HepG2 (cell line): ENCODE data around the gene TMCC1. TPM values are rescaled to one million over a fixed set of nuclear protein-coding genes. Genes with fewer than 3 reads are reported as not detected.

Experiments
- ATAC-seq: fragments of 200-7000 bp; cut with Tn5 transposase; 3 replicates; pipeline ENCODE4 v1.9.1; 2020; ENCODE audit warnings: mild to moderate bottlenecking, moderate library complexity
- BruUV-seq: library from RNA; stranded (reverse); fragments of 400-500 nt; replicated peaks from 2 replicates; lab custom pipeline; 2021; lab: Mats Ljungman, UMichigan
- CTCF ChIA-PET: fragments of 300-600 bp; formaldehyde crosslinking; extraction: SDS; loops from one replicate; lab custom pipeline; 2021; ENCODE audit warnings: low total read pairs, inconsistent platforms, low intra/inter-chr PET ratio; lab: Yijun Ruan, JAX
- POLR2A ChIA-PET: fragments of 350-600 bp; sonication (Branson Sonifier 250); formaldehyde crosslinking; loops from one replicate; lab custom pipeline; 2020; ENCODE audit warnings: antibody characterized with exemption, inconsistent platforms; lab: Yijun Ruan, JAX
- DNase-seq: peaks from one replicate; pipeline ENCODE4 v3.0.0-alpha.2; 2015; ENCODE audit warnings: low spot score
- FAIRE-seq: peaks from 3 replicates; lab custom pipeline; 2011; peaks lifted over from hg19 to GRCh38; lab: Jason Lieb, UNC
- H2AFZ ChIP-seq: one replicate; pipeline ENCODE4 v1.6.1; 2011; ENCODE audit warnings: low read length, inconsistent platforms
- H3K27ac ChIP-seq: fragments of 300-600 bp; 3 replicates; pipeline ENCODE4 v1.8.0; 2011; ENCODE audit warnings: mixed run types, mild to moderate bottlenecking, mixed read lengths, low read length, inconsistent platforms; ENCODE audit not compliant: insufficient read depth; ENCODE audit errors: extremely low read length
- H3K27me3 ChIP-seq, 2 experiments: fragments of 200-600 bp in 1 of 2; 2 replicates in 1 of 2; 3 replicates in 1 of 2; pipeline versions ENCODE4 v1.6.0 to v1.8.0; 2011; ENCODE audit warnings: low read length in 2 of 2, mild to moderate bottlenecking in 2 of 2, moderate library complexity in 2 of 2, inconsistent platforms in 1 of 2; ENCODE audit not compliant: insufficient read depth in 2 of 2, control insufficient read depth in 1 of 2
- H3K36me3 ChIP-seq, 2 experiments: fragments of 200-600 bp in 1 of 2; replicated peaks in 1 of 2; 2 replicates in 1 of 2; 3 replicates in 1 of 2; pipeline versions ENCODE4 v1.5.1 to v1.8.0; 2011; ENCODE audit warnings: low read length in 2 of 2, inconsistent platforms in 1 of 2; ENCODE audit not compliant: insufficient read depth in 2 of 2, control insufficient read depth in 1 of 2
- H3K4me1 ChIP-seq: 2 replicates; pipeline ENCODE4 v1.5.1; 2012; ENCODE audit warnings: low read length, inconsistent platforms; ENCODE audit not compliant: insufficient read depth
- H3K4me2 ChIP-seq: 2 replicates; pipeline ENCODE4 v1.6.0; 2011; ENCODE audit warnings: low read depth, low read length, inconsistent platforms
- H3K4me3 ChIP-seq, 3 experiments: fragments of 200-600 bp in 1 of 3; sonication (generic), shearing (Covaris generic) in 1 of 3; replicated peaks in 1 of 3; 2 replicates each; pipeline ENCODE4 v1.5.1; 2011 to 2016; ENCODE audit warnings: low read length in 3 of 3, inconsistent platforms in 2 of 3, low read depth in 2 of 3, mild to moderate bottlenecking in 2 of 3, control low read depth in 1 of 3, mixed read lengths in 1 of 3; ENCODE audit not compliant: insufficient read depth in 1 of 3
- H3K79me2 ChIP-seq: one replicate; pipeline ENCODE4 v1.6.1; 2011; ENCODE audit warnings: low read length, inconsistent platforms; ENCODE audit not compliant: insufficient read depth
- H3K9ac ChIP-seq: 2 replicates; pipeline ENCODE4 v1.6.0; 2011; ENCODE audit warnings: mild to moderate bottlenecking, low read depth, low read length, inconsistent platforms; ENCODE audit not compliant: insufficient read depth
- H3K9me3 ChIP-seq: 2 replicates; pipeline ENCODE4 v1.5.1; 2012; ENCODE audit warnings: mild to moderate bottlenecking, low read length
- H4K20me1 ChIP-seq: 2 replicates; pipeline ENCODE4 v1.6.0; 2011; ENCODE audit warnings: inconsistent platforms, mild to moderate bottlenecking, low read length, moderate library complexity; ENCODE audit not compliant: insufficient read depth
- BRD4 ChIP-seq: sonication (generic); formaldehyde crosslinking; IDR thresholded peaks from 2 replicates; pipeline ENCODE4 v1.4.0; 2020; ENCODE audit warnings: missing genetic modification reagents
- CREB1 ChIP-seq, 2 experiments: fragments of 450-650 bp in 1 of 2; IDR thresholded peaks; 2 replicates each; pipeline ENCODE4 v1.6.1; 2016 to 2017; ENCODE audit warnings: control low read depth in 1 of 2, mild to moderate bottlenecking in 1 of 2, missing compliant biosample characterization in 1 of 2, missing genetic modification characterization in 1 of 2
- IRF9 ChIP-seq: sonication (generic); formaldehyde crosslinking; IDR thresholded peaks from 2 replicates; pipeline ENCODE4 v1.8.0; 2022; ENCODE audit warnings: missing genetic modification reagents, mild to moderate bottlenecking, borderline replicate concordance
- MAFF ChIP-seq: IDR thresholded peaks from 2 replicates; pipeline ENCODE4 v1.6.1; 2011; ENCODE audit warnings: low read depth, low read length, improper control_type of control experiment
- MAFG ChIP-seq: sonication (generic); formaldehyde crosslinking; IDR thresholded peaks from 2 replicates; pipeline ENCODE4 v1.5.1; 2020; ENCODE audit warnings: mild to moderate bottlenecking, missing genetic modification reagents
- MAFK ChIP-seq, 2 experiments: IDR thresholded peaks in 1 of 2; conservative IDR thresholded peaks in 1 of 2; 2 replicates each; pipeline ENCODE4 v1.6.1; 2011; ENCODE audit warnings: improper control_type of control experiment in 2 of 2, low read length in 2 of 2
- MED1 ChIP-seq: sonication (generic); formaldehyde crosslinking; IDR thresholded peaks from 2 replicates; pipeline ENCODE4 v1.4.0; 2020; ENCODE audit warnings: missing genetic modification reagents
- NAIF1 ChIP-seq: sonication (generic); formaldehyde crosslinking; IDR thresholded peaks from 2 replicates; pipeline ENCODE4 v1.5.0; 2020; ENCODE audit warnings: mild to moderate bottlenecking, missing genetic modification reagents, borderline replicate concordance
- NFE2L2 ChIP-seq: fragments of 150-350 bp; IDR thresholded peaks from 2 replicates; pipeline ENCODE4 v1.6.1; 2014; ENCODE audit warnings: low read length
- SAP130 ChIP-seq: IDR thresholded peaks from 2 replicates; pipeline ENCODE4 v1.6.1; 2016; ENCODE audit warnings: low read depth
- TBL1XR1 ChIP-seq: fragments of 150-350 bp; IDR thresholded peaks from 2 replicates; pipeline ENCODE4 v1.6.1; 2014; ENCODE audit warnings: borderline replicate concordance, low read length; ENCODE audit not compliant: partially characterized antibody
- TFE3 ChIP-seq: IDR thresholded peaks from 2 replicates; pipeline ENCODE4 v1.6.1; 2016
- THAP7 ChIP-seq: sonication (generic); formaldehyde crosslinking; IDR thresholded peaks from 2 replicates; pipeline ENCODE4 v1.8.1; 2023; ENCODE audit warnings: mild to moderate bottlenecking, missing genetic modification reagents
- ZBTB7B ChIP-seq: sonication (generic); formaldehyde crosslinking; IDR thresholded peaks from 2 replicates; pipeline ENCODE4 v1.4.0; 2020; ENCODE audit warnings: missing genetic modification reagents
- ZFAT ChIP-seq: sonication (generic); formaldehyde crosslinking; conservative IDR thresholded peaks from 2 replicates; pipeline ENCODE4 v1.8.1; 2023; ENCODE audit warnings: missing genetic modification reagents, inconsistent platforms
- ZFP36L1 ChIP-seq: sonication (generic); formaldehyde crosslinking; IDR thresholded peaks from 2 replicates; pipeline ENCODE4 v1.8.0; 2022; ENCODE audit warnings: mild to moderate bottlenecking, missing genetic modification reagents, moderate library complexity
- ZNF644 ChIP-seq: IDR thresholded peaks from 2 replicates; pipeline ENCODE4 v1.6.1; 2016; ENCODE audit warnings: low read depth
- ZNF720 ChIP-seq: sonication (generic); formaldehyde crosslinking; IDR thresholded peaks from 2 replicates; pipeline ENCODE4 v1.4.0; 2020; ENCODE audit warnings: missing genetic modification reagents
- WGBS: methylation state at CpG from one replicate; pipeline ENCODE4 v1.1.6; 2017; ENCODE audit warnings: low lambda C conversion rate; 5-methylcytosine and 5-hydroxymethylcytosine counted together
- in situ Hi-C: cut with HindIII; loops from 2 replicates; pipeline ENCODE4 v1.10.0; 2017; ENCODE audit warnings: low pct_unique_long_range_greater_than_20kb; ENCODE audit not compliant: extremely low pct_ligation_motif_present
- intact Hi-C: fragments of 100-400 bp; cut with micrococcal nuclease; formaldehyde crosslinking; loops from one replicate; pipeline ENCODE4 v1.10.0; 2022; ENCODE audit not compliant: unreplicated experiment
- polyA plus RNA-seq, 8 experiments: library from polyadenylated mRNA; depleted of rRNA in 3 of 8; stranded (reverse) in 7 of 8; unstranded in 1 of 8; fragments of >200 nt; fragmentation: Illumina TruSeq in 4 of 8; extraction: Trizol in 4 of 8; gene quantifications; 2 replicates each; pipeline versions ENCODE4 v1.2.1 to v1.2.3, GENCODE V29; 2011 to 2016; ENCODE audit warnings: low read depth in 4 of 8, missing spikeins in 1 of 8, mixed read lengths in 1 of 8; ENCODE audit not compliant: insufficient read depth in 1 of 8
- total RNA-seq, 5 experiments: library from RNA; depleted of rRNA; stranded (reverse); fragments of >200 nt; fragmentation: Illumina TruSeq; extraction: Trizol; gene quantifications; 2 replicates each; pipeline ENCODE4 v1.2.3, GENCODE V29; 2016; ENCODE audit warnings: low read depth in 1 of 5

Gene TMCC1
- total and polyA plus RNA-seq, 2 of the 13 experiments (the other 11 are each of a cell fraction or from before 2014, with no cell fraction given) = 12.1 to 264 TPM

GRCh38 chr3:129657261-129658046 lies 236.1 kb downstream of the TMCC1 start:
- H3K9me3 ChIP-seq = no peaks in the 10 kb centered on the region
- H3K4me1 ChIP-seq = peaks cover 83% of the 10 kb centered on the region
- POLR2A ChIA-PET = interaction anchor here (1.1 kb wide), 1 partner anchor 11 kb away, joined by 3 read pairs; no protein-coding TSS in a partner anchor
- peak overlapping the region in 2 of 3 experiments; percentile 71 to 74; a peak in 2 of 6 replicates for H3K4me3 ChIP-seq
- in situ Hi-C loops = loop anchor here (10.0 kb wide), 1 partner anchor 277 kb away; no protein-coding TSS in a partner anchor
- peak overlapping the region; percentile 87 for H3K4me2 ChIP-seq
- no TSS peak for BruUV-seq
- TF ChIP-seq MED1 (CRISPR knock-in tag) (0 out of 2 replicates have a peak, but pooled peaks have one; percentile 6), IRF9 (CRISPR knock-in tag) (no peak), ZFAT (no peak), BRD4 (CRISPR knock-in tag) (no peak), ZNF644 (CRISPR knock-in tag) (no peak), NFE2L2 (peak; percentile 90), SAP130 (CRISPR knock-in tag) (0 out of 2 replicates have a peak, but pooled peaks have one; percentile 6), TFE3 (CRISPR knock-in tag) (no peak), MAFG (CRISPR knock-in tag) (0 out of 2 replicates have a peak, but pooled peaks have one; percentile 15), THAP7 (no peak), CREB1 (IDR thresholded peaks at IDR 0.05) (no peak), CREB1 (CRISPR knock-in tag; IDR thresholded peaks at IDR 0.05) (no peak), ZBTB7B (CRISPR knock-in tag) (no peak), MAFK (conservative IDR thresholded peaks at IDR 0.05 in 1 of 2, IDR thresholded peaks at IDR 0.05 in 1 of 2; ENCODE audit: low read length in 2 of 2) (peak; percentile 58 to 71; a peak in 3 of 4 replicates), TBL1XR1 (no peak), ZFP36L1 (CRISPR knock-in tag) (0 out of 2 replicates have a peak, but pooled peaks have one; percentile 1), NAIF1 (no peak), MAFF (peak; percentile 53; the same call in 1 of the 2 replicates), ZNF720 (CRISPR knock-in tag) (no peak)
- TF ChIP-seq, all 625 proteins: peak for 7
- Histone ChIP-seq H4K20me1 (peaks cover 15% of the 10 kb centered on the region), H3K27ac (peak overlapping the region; percentile 74), H3K27me3 (no peaks in the 10 kb centered on the region; a peak in 1 of 5 replicates), H3K79me2 (peaks cover 90% of the 10 kb centered on the region), H2AFZ (no peak overlapping the region), H3K9ac (peak overlapping the region; percentile 29; the same call in 1 of the 2 replicates), H3K36me3 (peaks cover 3 to 10% of the 10 kb centered on the region in 2 experiments; a peak in 3 of 5 replicates)
- FAIRE-seq = no peak
- intact Hi-C loops = no loop called here
- ATAC-seq = no peak
- WGBS = 92% methylated on average over 2 of the region's 2 CpGs
- DNase-seq = no peak
- CTCF ChIA-PET = no interaction called here
